Body of pancreas (tissue), 4 donors: ENCODE results near the gene FGF9. TPM values are rescaled to one million over a fixed set of nuclear protein-coding genes. Genes with fewer than 3 reads are reported as not detected.

ENCODE experiments used
- ATAC-seq: fragments of 150-250 bp; one replicate; pipeline ENCODE4 v1.9.1; 2016
- DNase-seq, 4 donors: peaks; one replicate each; pipeline ENCODE4 v3.0.0-alpha.2; 2019
- H3K27ac ChIP-seq, 4 donors: fragments of 200-600 bp; sonication (generic); 1 replicate in 3 of 4; 2 replicates in 1 of 4; pipeline versions ENCODE4 v1.5.1 to v1.6.1; 2016 to 2019; ENCODE audit warnings: mild to moderate bottlenecking in 1 of 4, mixed read lengths in 1 of 4, moderate library complexity in 1 of 4
- H3K27me3 ChIP-seq, 2 donors: fragments of 200-600 bp; sonication (generic); one replicate each; pipeline ENCODE4 v1.6.0; 2016; ENCODE audit warnings: mild to moderate bottlenecking in 1 of 2
- H3K36me3 ChIP-seq, 2 donors: fragments of 200-600 bp; sonication (generic); replicated peaks in 1 of 2; 2 replicates each; pipeline ENCODE4 v1.5.1; 2016; ENCODE audit warnings: low read depth in 2 of 2; ENCODE audit not compliant: insufficient read depth in 1 of 2
- H3K4me1 ChIP-seq: fragments of 200-600 bp; sonication (generic); one replicate; pipeline ENCODE4 v1.6.0; 2016
- H3K4me3 ChIP-seq, 2 donors: fragments of 200-600 bp; sonication (generic); 1 replicate in 1 of 2; 2 replicates in 1 of 2; pipeline ENCODE4 v1.5.1; 2016 to 2019
- H3K9me3 ChIP-seq, 3 donors: fragments of 200-600 bp; sonication (generic); 1 replicate in 2 of 3; 2 replicates in 1 of 3; pipeline ENCODE4 v1.5.1; 2016
- CTCF ChIP-seq, 7 experiments: fragments of 450-650 bp in 4 of 7; fragments of 200-600 bp in 3 of 7; sonication (generic) in 3 of 7; IDR thresholded peaks; one replicate each; pipeline ENCODE4 v1.5.1; 2016 to 2019; ENCODE audit warnings: antibody characterized with exemption in 7 of 7
- POLR2A ChIP-seq, 3 donors: fragments of 450-650 bp; IDR thresholded peaks; one replicate each; pipeline ENCODE4 v1.6.1; 2016; ENCODE audit warnings: antibody characterized with exemption in 3 of 3, mild to moderate bottlenecking in 2 of 3
- WGBS, 2 donors: methylation state at CpG; one replicate each; pipeline ENCODE4 v1.1.5; 2017; 5-methylcytosine and 5-hydroxymethylcytosine counted together
- intact Hi-C: fragments of 100-400 bp; cut with DNase I; formaldehyde crosslinking; loops from one replicate; pipeline ENCODE4 v1.15.1; 2023
- total RNA-seq, 2 donors: library from RNA; depleted of rRNA; stranded (reverse); fragments of >200 nt; gene quantifications; one replicate each; pipeline ENCODE4 v1.1.0, GENCODE V29; 2016

Gene FGF9
- total RNA-seq, 2 donors from 2014 or later: 0.26 to 1.3 TPM

DNA sequence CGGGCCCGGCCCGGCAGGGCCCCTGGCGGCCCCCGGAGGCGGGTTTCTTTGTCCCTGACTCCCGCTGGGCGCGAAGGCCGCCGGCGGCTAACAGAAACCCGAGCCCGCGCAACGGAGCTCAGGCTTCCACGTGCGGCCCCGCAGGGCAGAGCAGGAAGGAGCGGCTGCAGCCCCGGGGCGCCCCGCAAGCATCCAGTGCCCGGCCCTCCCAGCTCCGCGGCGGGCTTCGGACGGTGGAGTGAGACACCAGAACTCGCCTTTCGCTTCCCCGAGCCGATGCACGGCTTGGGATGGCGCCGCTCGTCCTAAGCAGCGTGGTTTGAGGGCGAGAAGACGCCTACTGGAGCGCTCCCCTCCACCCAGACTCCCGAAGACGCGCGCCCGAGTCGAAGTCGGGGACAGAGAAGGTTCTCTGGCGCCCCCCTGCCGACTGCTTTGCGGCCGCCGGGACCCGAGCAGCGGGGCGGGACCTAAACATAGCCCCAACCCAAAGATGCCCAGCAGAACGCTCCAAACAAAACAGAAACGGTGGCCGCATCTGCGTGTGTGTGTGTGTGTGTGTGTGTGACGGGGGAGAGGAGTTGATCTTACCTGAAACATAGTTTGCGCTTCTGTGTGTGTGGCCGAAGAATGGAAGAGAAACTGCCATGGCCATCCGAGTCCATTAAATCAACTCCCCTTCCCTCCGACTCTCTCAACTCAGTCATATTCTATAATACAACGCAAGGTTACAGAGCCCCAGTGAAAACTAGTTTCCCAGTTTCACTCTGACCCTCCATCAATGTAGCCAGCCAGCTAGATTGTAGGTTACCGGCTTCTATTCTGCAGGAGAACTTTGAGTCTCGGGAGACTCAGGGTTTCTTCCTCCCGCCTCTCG lies 629 bp upstream of the FGF9 start:
- ATAC-seq: peak; percentile 10
- H3K4me3 ChIP-seq: peak overlapping the region; percentile 13 to 31
- intact Hi-C loops: no loop called here
- peak; percentile 45 to 66 (median 48) for DNase-seq
- TF ChIP-seq POLR2A (IDR thresholded peaks at IDR 0.05): no peak
- TF ChIP-seq CTCF (IDR thresholded peaks at IDR 0.05): no peak
- H3K27ac ChIP-seq: peak overlapping the region in 1 of 4 donors; percentile 79
- 0% methylated on average over 27 to 70 of the region's 70 CpGs for WGBS, 2 donors
- no peaks in the 10 kb centered on the region for H3K9me3 ChIP-seq
- H3K4me1 ChIP-seq: peaks cover 36% of the 10 kb centered on the region
- no peaks in the 10 kb centered on the region for H3K36me3 ChIP-seq
- H3K27me3 ChIP-seq: no peaks in the 10 kb centered on the region

- H3K4me1 ChIP-seq: peaks cover 50% of the 10 kb centered on the region
- H3K36me3 ChIP-seq: no peaks in the 10 kb centered on the region
- ATAC-seq (no peak), DNase-seq (no peak)
- WGBS, 2 donors: 0 to 1% methylated on average over 7 to 15 of the region's 15 CpGs
- H3K9me3 ChIP-seq: no peaks in the 10 kb centered on the region
- TF ChIP-seq POLR2A (IDR thresholded peaks at IDR 0.05) (no peak), CTCF (IDR thresholded peaks at IDR 0.05) (no peak)
- H3K4me3 ChIP-seq: peak overlapping the region in 1 of 2 donors; percentile 31
- no peaks in the 10 kb centered on the region for H3K27me3 ChIP-seq
- peak overlapping the region in 1 of 4 donors; percentile 79 for H3K27ac ChIP-seq
- intact Hi-C loops: no loop called here
Measured at GRCh38 chr13:21671620-21672286, 880 bp downstream of the FGF9 start.

DNA sequence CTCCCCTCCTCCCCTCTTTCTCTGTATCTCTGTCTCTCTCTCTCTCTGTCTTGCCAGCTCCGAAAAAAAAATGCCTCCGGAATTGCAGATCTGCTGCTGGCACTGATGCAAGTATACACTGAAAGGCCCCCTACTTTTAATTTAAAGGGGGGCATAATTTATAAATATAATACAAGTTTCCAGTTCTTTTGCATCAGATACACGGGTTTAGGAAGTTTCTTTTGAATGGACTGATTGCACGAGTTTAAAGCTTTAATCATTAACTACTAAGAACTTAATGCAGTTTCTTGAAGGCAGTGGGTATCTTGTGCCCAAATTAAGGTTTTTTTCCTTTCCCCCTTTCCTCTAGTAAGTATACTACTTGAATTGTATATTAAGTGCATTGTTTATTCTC lies 1.4 kb downstream of the FGF9 start:
- Histone ChIP-seq H3K4me3 (no peak overlapping the region), H3K27ac (no peak overlapping the region), H3K36me3 (no peaks in the 10 kb centered on the region), H3K27me3 (no peaks in the 10 kb centered on the region), H3K4me1 (peaks cover 50% of the 10 kb centered on the region), H3K9me3 (no peaks in the 10 kb centered on the region)
- DNase-seq: no peak
- no peak for TF ChIP-seq CTCF (IDR thresholded peaks at IDR 0.05)
- no peak for TF ChIP-seq POLR2A (IDR thresholded peaks at IDR 0.05)
- no peak for ATAC-seq
- WGBS, 2 donors: 1 to 4% methylated on average over 4 of the region's 4 CpGs
- intact Hi-C loops: no loop called here

DNA sequence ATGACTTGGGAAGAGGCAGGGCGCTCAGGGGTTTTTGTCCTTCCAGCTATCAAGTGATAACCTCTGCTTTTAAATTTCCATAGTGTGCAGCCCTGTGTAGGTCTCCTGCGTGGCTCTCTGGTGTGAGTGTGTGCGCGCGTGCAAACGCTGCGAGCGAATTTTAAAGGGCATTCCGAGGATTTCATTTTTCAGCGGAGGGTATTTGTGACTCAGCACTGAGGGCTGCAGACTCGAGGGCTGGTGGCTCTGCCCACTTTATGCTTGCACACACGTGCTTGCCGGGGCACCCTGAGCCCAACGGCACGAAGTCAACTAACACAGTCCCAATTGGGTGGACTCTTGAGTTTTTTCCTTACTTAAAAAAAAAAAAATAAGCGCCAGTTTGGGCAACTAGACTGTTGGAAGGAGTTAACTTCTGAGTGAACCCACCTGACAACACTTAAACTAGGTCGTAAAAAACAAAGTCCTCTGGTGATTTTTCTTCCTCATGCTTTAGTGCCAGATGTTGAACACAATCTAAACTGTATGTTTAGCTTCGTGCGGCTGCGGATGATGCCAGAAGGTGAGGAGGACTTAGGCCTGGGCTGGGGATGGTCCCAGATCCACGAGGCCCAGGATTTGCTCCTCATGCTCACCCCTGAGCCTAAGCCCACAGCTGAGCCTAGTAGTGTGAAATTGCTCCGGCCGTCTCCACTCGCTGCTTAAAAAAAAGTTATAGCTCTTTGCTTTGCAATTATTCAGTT lies 2.1 kb downstream of the FGF9 start:
- intact Hi-C loops: no loop called here
- H3K4me1 ChIP-seq: peaks cover 50% of the 10 kb centered on the region
- TF ChIP-seq CTCF (IDR thresholded peaks at IDR 0.05) (no peak), POLR2A (IDR thresholded peaks at IDR 0.05) (no peak)
- H3K27ac ChIP-seq: peak overlapping the region in 3 of 4 donors; percentile 61 to 74 (median 68)
- DNase-seq (peak in 1 of 4 donors; percentile 7), ATAC-seq (no peak)
- H3K4me3 ChIP-seq: peak overlapping the region in 1 of 2 donors; percentile 21
- H3K27me3 ChIP-seq: no peaks in the 10 kb centered on the region
- no peaks in the 10 kb centered on the region for H3K36me3 ChIP-seq
- no peaks in the 10 kb centered on the region for H3K9me3 ChIP-seq
- 30 to 39% methylated on average over 24 of the region's 24 CpGs for WGBS, 2 donors
